Keratinocyte (primary cell): ENCODE measurements around the gene ETNK1. TPM values are rescaled to one million over a fixed set of nuclear protein-coding genes. Genes with fewer than 3 reads are reported as not detected.

Experiments used
- DNase-seq: peaks from one replicate; pipeline ENCODE4 v3.0.0-alpha.2; 2011; ENCODE audit warnings: low read depth, missing footprints, low spot score
- FAIRE-seq: peaks from 2 replicates; lab custom pipeline; 2011; peaks lifted over from hg19 to GRCh38; lab: Jason Lieb, UNC
- H2AFZ ChIP-seq: 2 replicates; pipeline ENCODE4 v1.6.0; 2012; ENCODE audit warnings: low read length, control low read depth, inconsistent platforms; ENCODE audit not compliant: control insufficient read depth
- H3K27ac ChIP-seq: 2 replicates; pipeline ENCODE4 v1.5.1; 2011; ENCODE audit warnings: low read length; ENCODE audit not compliant: control insufficient read depth, insufficient read depth
- H3K27me3 ChIP-seq: 3 replicates; pipeline ENCODE4 v1.6.0; 2011; ENCODE audit warnings: low read length; ENCODE audit not compliant: control insufficient read depth, insufficient read depth; ENCODE audit errors: extremely low read depth
- H3K36me3 ChIP-seq, 2 experiments: 2 replicates in 1 of 2; 3 replicates in 1 of 2; pipeline ENCODE4 v1.5.1; 2011; ENCODE audit warnings: low read length in 2 of 2, mild to moderate bottlenecking in 1 of 2; ENCODE audit not compliant: control insufficient read depth in 2 of 2, insufficient read depth in 2 of 2; ENCODE audit errors: extremely low read depth in 1 of 2
- H3K4me1 ChIP-seq: 3 replicates; pipeline ENCODE4 v1.5.1; 2011; ENCODE audit warnings: low read length; ENCODE audit not compliant: control insufficient read depth, insufficient read depth; ENCODE audit errors: extremely low read depth
- H3K4me2 ChIP-seq: 3 replicates; pipeline ENCODE4 v1.6.0; 2011; ENCODE audit warnings: low read depth, low read length; ENCODE audit not compliant: control insufficient read depth, insufficient read depth; ENCODE audit errors: extremely low read depth
- H3K4me3 ChIP-seq, 3 experiments: fragments of 200-600 bp in 1 of 3; sonication (generic) in 1 of 3; 2 replicates in 2 of 3; 3 replicates in 1 of 3; pipeline ENCODE4 v1.5.1; 2011 to 2016; ENCODE audit warnings: low read length in 3 of 3, mild to moderate bottlenecking in 3 of 3, control low read depth in 2 of 3, inconsistent platforms in 1 of 3, low read depth in 1 of 3, mixed read lengths in 1 of 3, mixed run types in 1 of 3, moderate library complexity in 1 of 3; ENCODE audit not compliant: control insufficient read depth in 2 of 3, insufficient read depth in 2 of 3; ENCODE audit errors: extremely low read depth in 1 of 3
- H3K79me2 ChIP-seq: 2 replicates; pipeline ENCODE4 v1.6.0; 2012; ENCODE audit warnings: low read length; ENCODE audit not compliant: control insufficient read depth, insufficient read depth
- H3K9ac ChIP-seq: 3 replicates; pipeline ENCODE4 v1.6.0; 2011; ENCODE audit warnings: low read length; ENCODE audit not compliant: control insufficient read depth, insufficient read depth; ENCODE audit errors: extremely low read depth
- H3K9me1 ChIP-seq: 3 replicates; pipeline ENCODE4 v1.6.0; 2011; ENCODE audit warnings: low read length; ENCODE audit not compliant: control insufficient read depth, insufficient read depth; ENCODE audit errors: extremely low read depth
- H3K9me3 ChIP-seq: 2 replicates; pipeline ENCODE4 v1.5.1; 2012; ENCODE audit warnings: low read depth, low read length; ENCODE audit not compliant: control insufficient read depth
- H4K20me1 ChIP-seq: 3 replicates; pipeline ENCODE4 v1.6.0; 2011; ENCODE audit warnings: low read length; ENCODE audit not compliant: control insufficient read depth, insufficient read depth; ENCODE audit errors: extremely low read depth
- EZH2 ChIP-seq: IDR thresholded peaks from one replicate; pipeline ENCODE4 v1.6.1; 2012; ENCODE audit warnings: inconsistent platforms, mild to moderate bottlenecking, low read length, moderate library complexity
- dilution Hi-C: fragments of 300-500 bp; cut with MboI; formaldehyde crosslinking; loops from one replicate; pipeline ENCODE4 v1.7.0; 2020; ENCODE audit warnings: low sequenced_read_pairs; ENCODE audit not compliant: extremely low pct_ligation_motif_present
- polyA plus RNA-seq, 5 experiments: library from polyadenylated mRNA; depleted of rRNA in 3 of 5; stranded (reverse) in 3 of 5; stranded (forward) in 1 of 5; unstranded in 1 of 5; fragments of >200 nt; gene quantifications; 1 replicate in 1 of 5; 2 replicates in 3 of 5; 3 replicates in 1 of 5; pipeline versions ENCODE4 v1.2.1 to v1.2.3, GENCODE V29; 2011 to 2012; ENCODE audit warnings: missing spikeins in 2 of 5, low read depth in 1 of 5, low replicate concordance in 1 of 5
- TF ChIP-seq, protein P1 (sequence below), 3 experiments: IDR thresholded peaks in 1 of 3; conservative IDR thresholded peaks in 1 of 3; optimal IDR thresholded peaks in 1 of 3; 2 replicates in 2 of 3; 3 replicates in 1 of 3; pipeline versions ENCODE3 to v1.5.1; 2011; ENCODE audit warnings: low read length in 3 of 3, mild to moderate bottlenecking in 3 of 3, moderate library complexity in 2 of 3, control low read depth in 1 of 3, inconsistent platforms in 1 of 3; ENCODE audit not compliant: insufficient read depth in 2 of 3; ENCODE audit errors: extremely low read depth in 1 of 3

ETNK1 gene
- polyA plus RNA-seq, 1 donor (not counting 4 experiments of a cell fraction or from before 2014, with no cell fraction given): 20.3 TPM

DNA sequence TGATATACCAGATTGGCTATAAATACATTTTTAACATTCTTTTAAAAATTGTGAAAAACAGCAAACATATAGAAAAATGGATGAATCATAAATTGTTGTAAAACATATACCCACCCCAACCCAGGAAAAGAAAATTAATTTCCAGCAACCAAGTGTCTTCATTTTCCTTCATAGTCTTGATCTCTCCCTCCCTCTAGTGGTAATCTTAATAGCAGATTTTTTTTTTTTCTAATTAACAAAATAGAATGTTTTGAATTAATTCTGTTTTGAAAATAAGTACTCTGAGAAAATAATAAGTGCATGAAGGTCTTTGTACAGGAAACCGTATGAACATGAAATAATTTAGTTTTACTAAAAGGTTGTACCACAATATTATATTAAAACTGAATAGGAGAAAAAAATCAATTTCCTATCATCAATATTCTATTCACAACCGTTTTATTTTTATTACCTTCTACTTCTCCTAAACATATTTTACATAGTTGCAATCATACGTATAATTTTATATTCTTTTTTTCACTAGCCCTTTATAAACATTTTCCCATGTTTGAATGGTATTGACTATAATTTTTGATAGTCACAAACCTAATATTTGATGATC lies 7.0 kb downstream of the ETNK1 start:
- FAIRE-seq (no peak), DNase-seq (no peak)
- dilution Hi-C loops: loop anchor here (25.0 kb wide), 1 partner anchor 145 kb away; no protein-coding TSS in a partner anchor
- Histone ChIP-seq H3K27me3 (no peaks in the 10 kb centered on the region), H3K79me2 (peaks cover 85% of the 10 kb centered on the region), H2AFZ (no peak overlapping the region), H3K27ac (no peak overlapping the region), H3K36me3 (peaks cover 0 to 4% of the 10 kb centered on the region in 2 experiments), H3K9me3 (no peaks in the 10 kb centered on the region), H3K9ac (no peak overlapping the region), H3K4me2 (no peak overlapping the region), H3K4me1 (peaks cover 19% of the 10 kb centered on the region), H4K20me1 (peaks cover 4% of the 10 kb centered on the region), H3K4me3 (no peak overlapping the region), H3K9me1 (peaks cover 5% of the 10 kb centered on the region)
- TF ChIP-seq EZH2: no peak
- TF ChIP-seq, protein P1, sequence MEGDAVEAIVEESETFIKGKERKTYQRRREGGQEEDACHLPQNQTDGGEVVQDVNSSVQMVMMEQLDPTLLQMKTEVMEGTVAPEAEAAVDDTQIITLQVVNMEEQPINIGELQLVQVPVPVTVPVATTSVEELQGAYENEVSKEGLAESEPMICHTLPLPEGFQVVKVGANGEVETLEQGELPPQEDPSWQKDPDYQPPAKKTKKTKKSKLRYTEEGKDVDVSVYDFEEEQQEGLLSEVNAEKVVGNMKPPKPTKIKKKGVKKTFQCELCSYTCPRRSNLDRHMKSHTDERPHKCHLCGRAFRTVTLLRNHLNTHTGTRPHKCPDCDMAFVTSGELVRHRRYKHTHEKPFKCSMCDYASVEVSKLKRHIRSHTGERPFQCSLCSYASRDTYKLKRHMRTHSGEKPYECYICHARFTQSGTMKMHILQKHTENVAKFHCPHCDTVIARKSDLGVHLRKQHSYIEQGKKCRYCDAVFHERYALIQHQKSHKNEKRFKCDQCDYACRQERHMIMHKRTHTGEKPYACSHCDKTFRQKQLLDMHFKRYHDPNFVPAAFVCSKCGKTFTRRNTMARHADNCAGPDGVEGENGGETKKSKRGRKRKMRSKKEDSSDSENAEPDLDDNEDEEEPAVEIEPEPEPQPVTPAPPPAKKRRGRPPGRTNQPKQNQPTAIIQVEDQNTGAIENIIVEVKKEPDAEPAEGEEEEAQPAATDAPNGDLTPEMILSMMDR (optimal IDR thresholded peaks at IDR 0.05 in 1 of 3, IDR thresholded peaks at IDR 0.05 in 1 of 3, conservative IDR thresholded peaks at IDR 0.05 in 1 of 3; ENCODE audit: extremely low read depth in 1 of 3, insufficient read depth in 2 of 3, low read length in 3 of 3): peak in 1 of 3 experiments; percentile 35

- Histone ChIP-seq H3K4me1 (peaks cover 12% of the 10 kb centered on the region), H4K20me1 (peaks cover 4% of the 10 kb centered on the region), H3K27ac (peak overlapping the region; percentile 28), H3K27me3 (no peaks in the 10 kb centered on the region), H3K4me3 (no peak overlapping the region), H3K79me2 (peaks cover 82% of the 10 kb centered on the region), H3K9me1 (peaks cover 5% of the 10 kb centered on the region), H3K4me2 (peak overlapping the region; percentile 45), H2AFZ (no peak overlapping the region), H3K9ac (no peak overlapping the region), H3K9me3 (no peaks in the 10 kb centered on the region), H3K36me3 (peaks cover 0 to 4% of the 10 kb centered on the region in 2 experiments)
- FAIRE-seq: no peak
- DNase-seq: no peak
- dilution Hi-C loops: loop anchor here (25.0 kb wide), 1 partner anchor 148 kb away; no protein-coding TSS in a partner anchor
- no peak for TF ChIP-seq EZH2
- TF ChIP-seq, protein P1 (optimal IDR thresholded peaks at IDR 0.05 in 1 of 3, IDR thresholded peaks at IDR 0.05 in 1 of 3, conservative IDR thresholded peaks at IDR 0.05 in 1 of 3; ENCODE audit: extremely low read depth in 1 of 3, insufficient read depth in 2 of 3, low read length in 3 of 3): no peak
Observed at GRCh38 chr12:22634883-22635282, 9.9 kb downstream of the ETNK1 start.
